T-helper 2 cell treated with Interferon-gamma antibody and Interleukin-4, amounts not matched to agents 5 μg/mL and 100 μg/mL, for 36 hours (primary cell): ENCODE measurements around the gene PPP2R5B.

Experiments
- DNase-seq: peaks from one replicate; pipeline ENCODE4 v3.0.0; 2021; ENCODE audit warnings: low spot score
- H3K27ac Mint-ChIP-seq: one replicate; pipeline ENCODE4 v1.8.0; 2021; ENCODE audit warnings: mild to moderate bottlenecking, mixed read lengths
- H3K27me3 Mint-ChIP-seq: one replicate; pipeline ENCODE4 v1.8.0; 2021; ENCODE audit warnings: low read depth, mixed read lengths
- H3K36me3 Mint-ChIP-seq: one replicate; pipeline ENCODE4 v1.8.0; 2021; ENCODE audit warnings: low read depth, mixed read lengths
- H3K4me1 Mint-ChIP-seq: one replicate; pipeline ENCODE4 v1.8.0; 2021; ENCODE audit warnings: low read depth, mixed read lengths
- H3K4me3 Mint-ChIP-seq: one replicate; pipeline ENCODE4 v1.8.0; 2022; ENCODE audit warnings: mild to moderate bottlenecking, moderate library complexity, mixed read lengths
- H3K9me3 Mint-ChIP-seq: one replicate; pipeline ENCODE4 v1.8.0; 2021; ENCODE audit warnings: mixed read lengths

PPP2R5B gene

GRCh38 chr11:64909653-64910343, 14.7 kb upstream of the PPP2R5B start:
- no peak overlapping the region for H3K4me3 Mint-ChIP-seq
- peaks cover 14% of the 10 kb centered on the region for H3K36me3 Mint-ChIP-seq
- H3K9me3 Mint-ChIP-seq, result no peaks in the 10 kb centered on the region
- no peaks in the 10 kb centered on the region for H3K27me3 Mint-ChIP-seq
- H3K4me1 Mint-ChIP-seq, result no peaks in the 10 kb centered on the region
- H3K27ac Mint-ChIP-seq, result no peak overlapping the region
- DNase-seq, result no peak

GRCh38 chr11:64910451-64911093, 13.9 kb upstream of the PPP2R5B start:
- H3K27me3 Mint-ChIP-seq, result no peaks in the 10 kb centered on the region
- H3K9me3 Mint-ChIP-seq, result no peaks in the 10 kb centered on the region
- H3K4me1 Mint-ChIP-seq, result peaks cover 2% of the 10 kb centered on the region
- H3K36me3 Mint-ChIP-seq, result peaks cover 9% of the 10 kb centered on the region
- H3K4me3 Mint-ChIP-seq, result no peak overlapping the region
- DNase-seq, result no peak
- no peak overlapping the region for H3K27ac Mint-ChIP-seq

GRCh38 chr11:64911142-64911541, 13.3 kb upstream of the PPP2R5B start:
- Mint-ChIP-seq H3K4me3 (no peak overlapping the region), H3K27me3 (no peaks in the 10 kb centered on the region), H3K27ac (no peak overlapping the region), H3K4me1 (peaks cover 5% of the 10 kb centered on the region), H3K9me3 (no peaks in the 10 kb centered on the region), H3K36me3 (peaks cover 9% of the 10 kb centered on the region)
- DNase-seq, result no peak

GRCh38 chr11:64911689-64912088, 12.8 kb upstream of the PPP2R5B start:
- no peak overlapping the region for H3K4me3 Mint-ChIP-seq
- no peaks in the 10 kb centered on the region for H3K27me3 Mint-ChIP-seq
- H3K4me1 Mint-ChIP-seq, result peaks cover 9% of the 10 kb centered on the region
- H3K9me3 Mint-ChIP-seq, result no peaks in the 10 kb centered on the region
- H3K36me3 Mint-ChIP-seq, result peaks cover 9% of the 10 kb centered on the region
- no peak for DNase-seq
- no peak overlapping the region for H3K27ac Mint-ChIP-seq

GRCh38 chr11:64913171-64913727, 11.2 kb upstream of the PPP2R5B start:
- Mint-ChIP-seq H3K9me3 (no peaks in the 10 kb centered on the region), H3K4me3 (no peak overlapping the region), H3K27me3 (no peaks in the 10 kb centered on the region), H3K4me1 (peaks cover 20% of the 10 kb centered on the region), H3K27ac (no peak overlapping the region), H3K36me3 (peaks cover 5% of the 10 kb centered on the region)
- no peak for DNase-seq

- DNase-seq, result no peak
- H3K27ac Mint-ChIP-seq, result peak overlapping the region; percentile 49
- H3K36me3 Mint-ChIP-seq, result peaks cover 3% of the 10 kb centered on the region
- no peaks in the 10 kb centered on the region for H3K9me3 Mint-ChIP-seq
- H3K4me1 Mint-ChIP-seq, result peaks cover 20% of the 10 kb centered on the region
- no peaks in the 10 kb centered on the region for H3K27me3 Mint-ChIP-seq
- no peak overlapping the region for H3K4me3 Mint-ChIP-seq
These were observed 10.4 kb upstream of the PPP2R5B start for GRCh38 chr11:64914123-64914522.

- Mint-ChIP-seq H3K4me3 (peak overlapping the region; percentile 97), H3K36me3 (peaks cover 3% of the 10 kb centered on the region), H3K4me1 (peaks cover 20% of the 10 kb centered on the region), H3K27me3 (no peaks in the 10 kb centered on the region), H3K27ac (peak overlapping the region; percentile 97), H3K9me3 (no peaks in the 10 kb centered on the region)
- no peak for DNase-seq
These were observed 9.1 kb upstream of the PPP2R5B start for GRCh38 chr11:64915376-64915887.

- Mint-ChIP-seq H3K27ac (peak overlapping the region; percentile 97), H3K4me1 (peaks cover 20% of the 10 kb centered on the region), H3K9me3 (no peaks in the 10 kb centered on the region), H3K36me3 (no peaks in the 10 kb centered on the region), H3K4me3 (peak overlapping the region; percentile 97), H3K27me3 (no peaks in the 10 kb centered on the region)
- peak; percentile 39 for DNase-seq
These were observed 8.3 kb upstream of the PPP2R5B start for GRCh38 chr11:64916040-64916774.

- Mint-ChIP-seq H3K27ac (peak within 1 kb of the TSS; percentile 97), H3K4me3 (peak within 1 kb of the TSS; percentile 97), H3K9me3 (no peaks in the 10 kb centered on the region), H3K4me1 (peaks cover 20% of the 10 kb centered on the region), H3K36me3 (no peaks in the 10 kb centered on the region), H3K27me3 (no peaks in the 10 kb centered on the region)
- DNase-seq, result peak; percentile 99
These were observed 7.5 kb upstream of the PPP2R5B start, which contains the start of gene ATG2A for GRCh38 chr11:64916775-64917662. Gene ATG2A, minus strand, starts transcription at chr11:64917209. Its CDS starts 74 bp downstream, at chr11:64917135.

GRCh38 chr11:64917663-64917995, 6.9 kb upstream of the PPP2R5B start:
- no peak for DNase-seq
- H3K9me3 Mint-ChIP-seq, result no peaks in the 10 kb centered on the region
- no peaks in the 10 kb centered on the region for H3K27me3 Mint-ChIP-seq
- H3K36me3 Mint-ChIP-seq, result no peaks in the 10 kb centered on the region
- H3K4me1 Mint-ChIP-seq, result peaks cover 20% of the 10 kb centered on the region
- H3K27ac Mint-ChIP-seq, result peak overlapping the region; percentile 97
- peak overlapping the region; percentile 97 for H3K4me3 Mint-ChIP-seq

- H3K4me1 Mint-ChIP-seq, result peaks cover 20% of the 10 kb centered on the region
- H3K9me3 Mint-ChIP-seq, result no peaks in the 10 kb centered on the region
- DNase-seq, result no peak
- H3K36me3 Mint-ChIP-seq, result no peaks in the 10 kb centered on the region
- peak overlapping the region; percentile 97 for H3K4me3 Mint-ChIP-seq
- peak overlapping the region; percentile 97 for H3K27ac Mint-ChIP-seq
- no peaks in the 10 kb centered on the region for H3K27me3 Mint-ChIP-seq
These were observed 6.5 kb upstream of the PPP2R5B start for GRCh38 chr11:64918017-64918416.

- no peak for DNase-seq
These were observed 4.9 kb upstream of the PPP2R5B start for GRCh38 chr11:64919627-64920026.

GRCh38 chr11:64920124-64920523, 4.4 kb upstream of the PPP2R5B start:
- H3K27me3 Mint-ChIP-seq, result no peaks in the 10 kb centered on the region
- H3K27ac Mint-ChIP-seq, result no peak overlapping the region
- H3K9me3 Mint-ChIP-seq, result no peaks in the 10 kb centered on the region
- H3K4me3 Mint-ChIP-seq, result no peak overlapping the region
- H3K36me3 Mint-ChIP-seq, result no peaks in the 10 kb centered on the region
- DNase-seq, result no peak
- peaks cover 23% of the 10 kb centered on the region for H3K4me1 Mint-ChIP-seq

More at GRCh38 chr11:64919627-64920026, 4.9 kb upstream of the PPP2R5B start:
- Mint-ChIP-seq H3K27ac (no peak overlapping the region), H3K9me3 (no peaks in the 10 kb centered on the region), H3K36me3 (no peaks in the 10 kb centered on the region), H3K27me3 (no peaks in the 10 kb centered on the region), H3K4me3 (no peak overlapping the region), H3K4me1 (peaks cover 23% of the 10 kb centered on the region)
